ENCODE data around the gene ACSM2B.
"Not testable (repeated sequence)": the region's sequence is repeated elsewhere in the genome, so short reads cannot be mapped to it uniquely, and the experiment has no call there.

Gene ACSM2B

DNA sequence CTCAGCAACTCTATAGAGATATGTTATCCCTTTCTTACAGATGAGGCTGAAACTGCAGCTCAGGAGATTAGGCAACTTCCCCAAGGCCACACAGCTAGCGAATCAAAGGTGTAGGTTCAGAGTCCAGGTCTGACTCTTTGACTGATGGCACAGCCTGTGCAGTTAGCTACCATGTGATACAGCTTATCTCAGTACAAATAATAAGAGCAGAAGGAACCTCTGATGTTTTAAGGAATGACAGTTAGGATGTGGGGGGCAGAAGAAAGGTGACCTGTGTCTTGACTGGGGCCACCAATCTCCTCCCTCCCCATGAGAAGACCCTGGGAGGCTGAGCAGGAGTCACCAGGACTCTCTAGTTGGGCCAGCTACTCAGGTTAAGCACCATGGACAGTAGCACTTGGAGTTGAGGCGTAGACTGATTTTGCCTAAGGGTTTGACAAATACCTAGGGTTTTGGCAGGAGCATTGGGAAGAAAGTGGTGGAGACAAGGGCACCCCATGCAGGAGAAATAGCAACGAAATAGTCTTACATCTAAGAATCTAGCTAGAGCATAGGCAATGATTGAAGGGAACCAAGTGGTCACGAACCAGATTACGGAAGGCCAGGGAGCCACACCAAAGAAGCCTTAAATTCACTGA is 22.8 kb upstream of the ACSM2B start:
- Mint-ChIP-seq H3K4me3 (no peak overlapping the region), H3K4me1 (no peaks in the 10 kb centered on the region), H3K36me3 (ENCODE audit: low read depth) (no peaks in the 10 kb centered on the region), H3K27me3 (ENCODE audit: low read depth) (no peaks in the 10 kb centered on the region), H3K27ac (no peak overlapping the region), H3K9me3 (no peaks in the 10 kb centered on the region)
- TF ChIP-seq, protein P1, sequence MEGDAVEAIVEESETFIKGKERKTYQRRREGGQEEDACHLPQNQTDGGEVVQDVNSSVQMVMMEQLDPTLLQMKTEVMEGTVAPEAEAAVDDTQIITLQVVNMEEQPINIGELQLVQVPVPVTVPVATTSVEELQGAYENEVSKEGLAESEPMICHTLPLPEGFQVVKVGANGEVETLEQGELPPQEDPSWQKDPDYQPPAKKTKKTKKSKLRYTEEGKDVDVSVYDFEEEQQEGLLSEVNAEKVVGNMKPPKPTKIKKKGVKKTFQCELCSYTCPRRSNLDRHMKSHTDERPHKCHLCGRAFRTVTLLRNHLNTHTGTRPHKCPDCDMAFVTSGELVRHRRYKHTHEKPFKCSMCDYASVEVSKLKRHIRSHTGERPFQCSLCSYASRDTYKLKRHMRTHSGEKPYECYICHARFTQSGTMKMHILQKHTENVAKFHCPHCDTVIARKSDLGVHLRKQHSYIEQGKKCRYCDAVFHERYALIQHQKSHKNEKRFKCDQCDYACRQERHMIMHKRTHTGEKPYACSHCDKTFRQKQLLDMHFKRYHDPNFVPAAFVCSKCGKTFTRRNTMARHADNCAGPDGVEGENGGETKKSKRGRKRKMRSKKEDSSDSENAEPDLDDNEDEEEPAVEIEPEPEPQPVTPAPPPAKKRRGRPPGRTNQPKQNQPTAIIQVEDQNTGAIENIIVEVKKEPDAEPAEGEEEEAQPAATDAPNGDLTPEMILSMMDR (IDR thresholded peaks at IDR 0.05; ENCODE audit: unreplicated experiment in 3 of 3): no peak

DNA sequence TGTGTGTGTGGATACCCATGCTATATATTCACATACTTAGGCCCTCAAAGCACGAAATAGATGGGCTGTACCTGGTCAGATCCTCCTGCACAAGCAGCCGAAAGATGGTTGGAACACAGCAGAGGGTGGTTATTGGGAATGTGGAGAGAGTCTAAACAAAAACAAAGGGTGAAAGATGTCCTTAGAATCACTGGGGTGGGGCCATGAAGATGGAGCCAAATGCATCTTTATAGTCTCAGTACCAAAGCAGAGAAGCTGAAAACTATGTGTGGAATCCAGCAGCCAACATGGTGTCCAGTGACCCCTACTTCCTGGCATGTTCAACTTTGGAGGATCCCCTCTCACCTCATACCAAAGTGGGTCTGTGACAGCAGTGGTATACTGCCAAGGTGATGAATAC is 19.5 kb upstream of the ACSM2B start:
- not testable (repeated sequence) for H3K27me3 Mint-ChIP-seq (ENCODE audit: low read depth); H3K36me3 Mint-ChIP-seq (ENCODE audit: low read depth); H3K9me3 Mint-ChIP-seq; H3K4me3 Mint-ChIP-seq; H3K27ac Mint-ChIP-seq; H3K4me1 Mint-ChIP-seq

DNA sequence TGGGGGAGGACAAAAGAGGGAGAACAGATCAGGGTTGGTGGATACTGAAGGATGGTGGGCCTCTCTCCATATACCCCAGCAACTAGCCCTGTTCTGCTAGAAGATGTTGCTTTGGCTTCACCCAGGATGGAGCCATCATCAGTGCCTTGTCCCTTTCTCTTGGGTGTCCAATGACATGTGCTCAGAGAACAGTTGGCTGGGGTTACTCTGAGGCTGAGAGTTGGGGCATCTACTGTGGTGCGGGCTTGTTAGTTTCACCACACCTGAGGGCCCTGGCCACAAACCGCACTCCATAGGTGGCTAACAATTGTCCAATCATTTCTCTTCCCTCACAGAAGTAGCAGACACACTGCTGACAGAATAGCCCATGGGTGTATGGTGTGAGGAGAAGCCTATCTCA is 18.9 kb upstream of the ACSM2B start:
- H3K4me1 Mint-ChIP-seq; H3K27ac Mint-ChIP-seq; H3K36me3 Mint-ChIP-seq (ENCODE audit: low read depth): not testable (repeated sequence)

DNA sequence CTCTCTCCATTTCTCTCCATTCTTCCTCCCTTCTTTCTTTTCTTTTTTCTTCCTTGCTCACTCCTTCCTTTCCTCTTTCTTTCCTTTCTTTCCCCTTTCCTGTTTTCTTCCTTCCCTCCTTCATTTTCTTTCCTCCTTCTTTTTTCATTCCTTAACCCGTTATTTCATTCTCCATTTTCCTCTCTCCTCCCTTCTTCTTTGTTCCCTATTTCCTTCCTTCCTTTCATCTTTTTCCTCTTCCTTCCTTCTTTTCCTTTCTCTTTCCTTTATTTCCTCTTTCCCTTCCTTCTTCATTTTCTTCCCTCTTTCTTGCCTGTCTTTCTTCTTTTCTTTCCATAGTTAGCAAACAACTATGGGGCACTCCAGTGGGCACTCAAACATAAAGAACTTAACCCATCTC is 16.6 kb upstream of the ACSM2B start:
- H3K36me3 Mint-ChIP-seq (ENCODE audit: low read depth); H3K27me3 Mint-ChIP-seq (ENCODE audit: low read depth); H3K4me3 Mint-ChIP-seq; H3K9me3 Mint-ChIP-seq; H3K27ac Mint-ChIP-seq; H3K4me1 Mint-ChIP-seq: not testable (repeated sequence)

More for the DNA sequence above, 18.9 kb upstream of the ACSM2B start:
- H3K27me3 Mint-ChIP-seq (ENCODE audit: low read depth); H3K9me3 Mint-ChIP-seq; H3K4me3 Mint-ChIP-seq: not testable (repeated sequence)

DNA sequence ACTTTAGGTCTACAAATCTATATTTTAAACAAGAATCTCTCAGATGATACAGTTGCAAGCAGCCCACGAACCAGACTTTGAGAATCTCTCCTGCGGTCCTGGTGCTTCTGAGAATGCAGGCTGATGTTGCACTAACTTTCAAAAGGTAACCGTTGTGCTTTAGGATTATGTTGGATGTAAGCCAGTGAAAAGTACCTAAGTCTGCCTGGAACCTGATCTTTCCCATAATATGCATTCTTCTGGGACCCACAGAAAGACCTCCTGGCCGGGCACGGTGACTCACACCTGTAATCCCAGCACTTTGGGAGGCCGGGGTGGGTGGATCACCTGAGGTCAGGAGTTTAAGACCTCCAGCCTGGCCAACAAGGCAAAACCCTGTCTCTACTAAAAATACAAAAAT is 13.3 kb upstream of the ACSM2B start:
- not testable (repeated sequence) for H3K27ac Mint-ChIP-seq; H3K4me1 Mint-ChIP-seq; H3K27me3 Mint-ChIP-seq (ENCODE audit: low read depth); H3K9me3 Mint-ChIP-seq; H3K36me3 Mint-ChIP-seq (ENCODE audit: low read depth); H3K4me3 Mint-ChIP-seq

DNA sequence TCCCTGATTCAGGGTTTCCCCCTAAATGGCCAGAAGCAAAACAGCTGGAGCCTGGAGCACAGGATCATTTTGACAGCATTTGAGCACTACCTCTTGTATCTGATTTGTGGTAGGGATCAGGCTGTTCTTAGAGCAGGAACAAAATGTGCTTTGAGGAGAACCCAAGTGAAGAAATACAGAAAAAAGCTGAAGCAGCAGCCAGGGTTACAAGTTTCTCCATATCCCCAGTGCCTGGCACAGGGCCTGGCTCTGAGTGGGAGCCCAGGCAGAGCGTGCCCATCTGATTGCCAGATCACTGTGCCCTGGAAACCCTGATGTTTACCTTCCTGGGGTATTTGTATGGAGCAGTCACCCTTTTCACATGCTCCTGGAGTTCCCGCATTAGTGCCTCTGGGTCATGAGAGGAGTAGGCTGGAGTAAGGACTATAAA is 11.5 kb upstream of the ACSM2B start:
- not testable (repeated sequence) for H3K27me3 Mint-ChIP-seq (ENCODE audit: low read depth); H3K4me1 Mint-ChIP-seq; H3K4me3 Mint-ChIP-seq; H3K36me3 Mint-ChIP-seq (ENCODE audit: low read depth); H3K9me3 Mint-ChIP-seq
- H3K27ac Mint-ChIP-seq: peak overlapping the region; percentile 75 to 95 (median 92)

DNA sequence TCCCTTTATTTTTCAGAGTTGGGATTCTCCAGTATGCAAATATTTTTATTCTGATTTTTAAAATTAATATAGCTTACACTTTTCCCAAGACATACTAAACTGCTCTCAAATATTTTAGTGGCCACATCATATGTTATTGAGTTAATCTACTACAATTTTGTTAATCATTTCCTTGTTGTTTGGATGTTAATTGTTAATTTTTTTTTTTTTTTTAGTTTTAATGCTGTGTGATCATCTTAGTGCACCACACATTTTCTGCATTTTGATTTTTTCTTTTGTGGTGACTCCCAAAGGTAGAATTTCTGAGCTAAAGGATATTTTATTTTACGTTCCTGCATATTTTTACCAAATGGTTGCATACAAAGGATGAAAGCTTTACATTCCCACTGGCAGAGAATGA is 10.5 kb upstream of the ACSM2B start:
- not testable (repeated sequence) for H3K9me3 Mint-ChIP-seq; H3K36me3 Mint-ChIP-seq (ENCODE audit: low read depth); H3K4me1 Mint-ChIP-seq; H3K27me3 Mint-ChIP-seq (ENCODE audit: low read depth); H3K4me3 Mint-ChIP-seq
- H3K27ac Mint-ChIP-seq: peak overlapping the region; percentile 75 to 95 (median 92)

DNA sequence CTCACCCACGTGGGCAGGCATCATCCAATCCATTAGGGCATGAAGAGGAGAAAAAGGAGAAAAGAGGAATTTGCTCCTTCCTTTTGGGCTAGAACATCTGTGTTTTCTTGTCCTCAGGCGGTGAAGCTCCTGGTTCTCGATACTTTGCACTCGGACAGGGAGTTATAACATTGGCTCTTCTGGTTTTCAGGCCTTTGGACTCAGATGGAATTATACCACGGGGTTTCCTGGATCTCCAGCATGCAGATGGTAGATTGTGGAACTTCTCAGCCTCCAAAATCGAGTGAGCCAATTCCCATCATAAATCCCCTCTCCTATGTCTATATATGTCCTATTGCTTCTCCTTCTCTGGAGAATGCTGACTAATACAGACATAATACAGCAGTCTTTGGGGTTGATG is 9.9 kb upstream of the ACSM2B start:
- not testable (repeated sequence) for H3K4me1 Mint-ChIP-seq; H3K9me3 Mint-ChIP-seq; H3K27me3 Mint-ChIP-seq (ENCODE audit: low read depth); H3K36me3 Mint-ChIP-seq (ENCODE audit: low read depth); H3K4me3 Mint-ChIP-seq
- peak overlapping the region; percentile 75 to 95 (median 92) for H3K27ac Mint-ChIP-seq

DNA sequence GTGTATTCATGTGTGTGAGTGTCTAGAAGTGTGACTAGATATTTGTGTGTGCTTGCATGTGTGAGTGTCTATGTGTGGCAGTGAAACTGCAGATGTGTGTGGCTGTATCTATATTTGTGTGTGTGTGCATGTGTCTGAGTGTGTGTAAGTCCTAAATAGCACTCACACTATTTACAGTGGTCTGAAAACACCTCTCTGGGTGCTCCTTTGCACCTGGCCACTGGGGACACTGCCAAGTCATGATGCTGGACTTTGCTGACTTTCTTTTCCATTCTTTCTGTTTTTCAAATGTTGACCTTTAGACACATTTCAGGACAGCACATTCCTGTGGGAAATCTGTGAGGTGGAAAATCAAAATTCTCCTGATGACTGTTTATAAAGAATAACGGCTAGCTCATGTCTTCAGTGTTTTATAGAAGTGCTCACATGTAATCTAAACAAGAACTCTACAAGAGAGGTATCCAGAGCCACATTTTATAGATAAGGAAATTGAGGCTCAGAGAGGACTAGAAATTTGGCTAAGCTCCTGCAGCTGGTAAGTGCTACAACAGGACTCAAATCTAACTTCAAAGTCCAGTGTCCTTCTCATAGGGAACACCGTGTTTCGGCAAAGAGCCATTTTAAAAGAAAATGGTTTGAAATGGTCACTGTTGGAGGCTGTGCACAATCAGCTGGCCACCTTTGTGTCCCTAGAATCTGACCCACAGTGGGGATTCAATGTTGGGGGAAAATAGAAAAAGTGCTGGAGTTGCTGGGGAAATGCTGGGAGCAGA is 4.5 kb upstream of the ACSM2B start:
- not testable (repeated sequence) for H3K27me3 Mint-ChIP-seq (ENCODE audit: low read depth); H3K27ac Mint-ChIP-seq; H3K4me1 Mint-ChIP-seq; H3K4me3 Mint-ChIP-seq; H3K9me3 Mint-ChIP-seq; H3K36me3 Mint-ChIP-seq (ENCODE audit: low read depth)

DNA sequence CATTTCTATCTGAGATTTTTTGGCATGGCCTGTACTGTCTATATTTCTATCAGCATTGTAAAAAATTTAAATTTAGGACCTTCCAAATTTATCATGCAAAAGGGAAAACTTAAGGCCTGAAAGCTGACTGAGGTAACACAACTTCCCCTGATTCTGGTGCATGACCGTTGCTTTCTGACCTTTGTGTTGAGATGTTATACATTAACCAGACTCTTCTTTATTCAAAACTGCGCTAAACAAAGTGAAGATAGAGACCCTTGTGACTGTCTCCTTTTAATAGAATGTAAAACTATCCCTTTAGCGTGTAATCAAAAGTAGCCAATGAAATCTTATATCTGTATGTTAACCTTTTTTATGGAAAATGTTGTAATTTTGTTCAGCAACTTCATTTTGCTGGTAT is 1.9 kb upstream of the ACSM2B start:
- H3K4me1 Mint-ChIP-seq; H3K27me3 Mint-ChIP-seq (ENCODE audit: low read depth); H3K27ac Mint-ChIP-seq; H3K9me3 Mint-ChIP-seq; H3K36me3 Mint-ChIP-seq (ENCODE audit: low read depth); H3K4me3 Mint-ChIP-seq: not testable (repeated sequence)

DNA sequence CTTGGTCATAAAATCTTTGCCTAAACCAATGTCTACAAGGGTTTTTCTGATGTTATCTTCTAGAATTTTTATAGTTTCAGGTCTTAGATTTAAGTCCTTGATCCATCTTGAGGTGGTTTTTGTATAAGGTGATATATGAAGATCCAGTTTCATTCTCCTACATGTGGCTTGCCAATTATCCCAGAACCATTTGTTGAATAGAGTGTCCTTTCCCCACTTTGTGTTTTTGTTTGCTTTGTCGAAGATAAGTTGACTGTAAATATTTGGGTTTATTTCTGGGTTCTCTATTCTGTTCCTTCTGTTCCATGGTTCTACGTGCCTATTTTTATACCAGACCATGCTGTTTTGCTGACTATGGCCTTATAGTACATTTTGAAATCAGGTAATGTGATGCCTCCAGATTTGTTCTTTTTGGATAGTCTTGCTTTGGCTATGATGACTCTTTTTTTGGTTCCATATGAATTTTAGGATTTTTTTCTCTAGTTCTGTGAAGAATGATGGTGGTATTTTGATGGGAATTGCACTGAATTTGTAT is 7.0 kb downstream of the ACSM2B start:
- not testable (repeated sequence) for H3K27me3 Mint-ChIP-seq (ENCODE audit: low read depth); H3K9me3 Mint-ChIP-seq; H3K4me1 Mint-ChIP-seq; H3K36me3 Mint-ChIP-seq (ENCODE audit: low read depth); H3K27ac Mint-ChIP-seq; H3K4me3 Mint-ChIP-seq

Data from nephron (organoid).